Measurements from ENCODE around the gene ERCC3.
A peak's percentile ranks its signal among the peaks of the same experiment; 100 is the strongest.
"Not testable (repeated sequence)": the region's sequence is repeated elsewhere in the genome, so short reads cannot be mapped to it uniquely, and the experiment has no call there.

ERCC3 gene

DNA sequence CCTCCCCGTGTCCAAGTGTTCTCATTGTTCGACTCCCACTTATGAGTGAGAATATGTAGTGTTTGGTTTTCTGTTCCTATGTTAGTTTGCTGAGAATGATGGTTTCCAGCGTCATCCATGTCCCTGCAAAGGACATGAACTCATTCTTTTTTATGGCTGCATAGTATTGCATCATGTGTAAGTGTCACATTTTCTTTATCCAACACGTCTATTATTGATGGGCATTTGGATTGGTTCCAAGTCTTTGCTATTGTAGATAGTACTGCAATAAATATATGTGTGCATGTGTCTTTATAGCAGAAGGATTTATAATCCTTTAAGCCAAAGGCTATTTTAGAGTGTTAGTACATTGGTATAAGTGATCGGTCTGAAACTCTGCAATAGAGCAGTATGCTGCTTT lies 69.8 kb downstream of the ERCC3 start:
- H3K9me3 ChIP-seq (ENCODE audit: insufficient read depth, low read depth, low read length); H3K27ac ChIP-seq (ENCODE audit: low read length); H3K27me3 ChIP-seq (ENCODE audit: insufficient read depth, low read length); H3K4me3 ChIP-seq (ENCODE audit: low read length); H3K4me1 ChIP-seq (ENCODE audit: insufficient read depth, low read length); H3K9ac ChIP-seq (ENCODE audit: low read depth, low read length); H3K36me3 ChIP-seq (ENCODE audit: insufficient read depth, low read depth, low read length): not testable (repeated sequence)

DNA sequence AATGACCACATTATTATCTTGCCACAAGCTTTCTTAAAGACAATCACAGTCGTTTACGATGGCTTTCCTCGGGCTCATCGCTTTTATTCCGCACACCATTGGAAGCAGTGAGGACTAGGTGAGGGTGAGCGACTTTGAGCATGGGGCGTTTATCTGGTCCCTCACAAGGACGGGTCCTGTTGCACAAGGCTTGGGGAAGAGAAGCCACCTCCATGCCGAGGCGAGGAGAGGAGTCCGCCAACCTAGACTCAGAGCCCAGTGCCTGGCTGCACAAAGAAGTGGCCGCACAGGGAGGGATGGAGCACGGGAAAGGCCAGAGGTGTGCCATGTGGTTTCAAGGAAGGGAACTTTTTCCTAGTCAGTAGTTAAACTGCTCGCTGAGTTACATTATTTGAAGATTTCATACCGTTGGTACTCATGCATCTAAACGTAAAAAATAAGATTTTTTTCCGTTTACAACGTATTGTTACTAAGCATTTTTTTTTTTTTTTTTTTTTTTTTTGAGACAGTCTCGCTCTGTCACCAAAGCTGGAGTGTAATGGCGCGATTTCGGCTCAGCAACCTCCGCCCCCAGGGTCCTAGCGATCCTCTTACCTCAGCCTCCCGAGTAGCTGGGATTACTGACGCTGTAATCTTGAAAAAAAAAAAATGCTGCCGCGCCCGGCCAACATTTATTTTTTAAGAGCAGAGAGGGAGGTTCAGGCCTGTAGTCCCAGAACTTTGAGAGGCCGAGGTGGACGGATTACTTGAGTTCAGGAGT lies 73.0 kb downstream of the ERCC3 start:
- Histone ChIP-seq H3K9ac (ENCODE audit: low read depth, low read length) (peak overlapping the region; percentile 78; the same call in 1 of the 2 replicates), H3K9me3 (ENCODE audit: insufficient read depth, low read depth, low read length) (no peaks in the 10 kb centered on the region), H3K27ac (ENCODE audit: low read length) (no peak overlapping the region), H3K4me1 (ENCODE audit: insufficient read depth, low read length) (0 out of 2 replicates have a peak, but pooled peaks cover 3% of the 10 kb centered on the region), H3K4me3 (ENCODE audit: low read length) (peak overlapping the region; percentile 79), H3K36me3 (ENCODE audit: insufficient read depth, low read depth, low read length) (no peaks in the 10 kb centered on the region), H3K27me3 (ENCODE audit: insufficient read depth, low read length) (peaks cover 37% of the 10 kb centered on the region)

DNA sequence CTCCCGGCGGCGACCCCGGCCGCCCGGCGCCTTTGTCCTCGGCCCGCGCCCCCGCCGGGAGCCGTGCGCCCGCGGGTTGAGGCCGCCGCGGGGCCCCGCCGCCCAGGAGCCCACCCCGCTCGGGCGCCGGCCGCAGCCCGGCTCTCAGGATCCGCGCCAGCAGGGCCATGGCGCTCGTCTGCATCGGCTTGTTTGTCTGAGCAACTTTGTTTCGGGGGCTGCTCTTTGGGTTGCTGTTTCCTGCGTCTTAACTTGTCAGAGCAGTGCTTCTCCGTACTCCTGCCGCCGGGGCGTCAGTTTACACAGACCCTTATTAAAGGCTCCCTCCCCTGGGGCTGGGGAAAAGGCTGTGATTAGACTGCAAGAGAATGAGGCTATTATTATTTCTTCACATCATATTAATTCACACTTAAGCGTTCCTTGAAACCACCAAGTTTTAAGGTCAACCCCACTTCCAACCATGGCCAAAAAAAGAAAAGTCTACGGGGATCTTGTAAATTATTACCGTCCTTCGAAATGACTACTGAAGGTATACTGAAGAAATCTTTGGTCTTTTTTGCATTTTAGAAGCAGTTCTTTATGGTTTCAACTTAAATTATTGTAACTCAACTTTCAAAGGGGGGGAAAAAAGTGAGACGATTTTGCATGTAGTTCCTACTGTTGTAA lies 73.7 kb downstream of the ERCC3 start, which contains the start of gene CYP27C1:
CYP27C1 (minus strand) TSS at position 198 of the 666 bp plus-strand sequence; CDS start at position 169, 29 bp downstream.
- H3K9me3 ChIP-seq (ENCODE audit: insufficient read depth, low read depth, low read length) = no peaks in the 10 kb centered on the region
- peaks cover 37% of the 10 kb centered on the region for H3K27me3 ChIP-seq (ENCODE audit: insufficient read depth, low read length)
- H3K36me3 ChIP-seq (ENCODE audit: insufficient read depth, low read depth, low read length) = no peaks in the 10 kb centered on the region
- peak within 1 kb of the TSS; percentile 79 for H3K4me3 ChIP-seq (ENCODE audit: low read length)
- 0 out of 2 replicates have a peak, but pooled peaks cover 3% of the 10 kb centered on the region for H3K4me1 ChIP-seq (ENCODE audit: insufficient read depth, low read length)
- peak within 1 kb of the TSS; percentile 78; the same call in 1 of the 2 replicates for H3K9ac ChIP-seq (ENCODE audit: low read depth, low read length)
- no peak within 1 kb of the TSS for H3K27ac ChIP-seq (ENCODE audit: low read length)

DNA sequence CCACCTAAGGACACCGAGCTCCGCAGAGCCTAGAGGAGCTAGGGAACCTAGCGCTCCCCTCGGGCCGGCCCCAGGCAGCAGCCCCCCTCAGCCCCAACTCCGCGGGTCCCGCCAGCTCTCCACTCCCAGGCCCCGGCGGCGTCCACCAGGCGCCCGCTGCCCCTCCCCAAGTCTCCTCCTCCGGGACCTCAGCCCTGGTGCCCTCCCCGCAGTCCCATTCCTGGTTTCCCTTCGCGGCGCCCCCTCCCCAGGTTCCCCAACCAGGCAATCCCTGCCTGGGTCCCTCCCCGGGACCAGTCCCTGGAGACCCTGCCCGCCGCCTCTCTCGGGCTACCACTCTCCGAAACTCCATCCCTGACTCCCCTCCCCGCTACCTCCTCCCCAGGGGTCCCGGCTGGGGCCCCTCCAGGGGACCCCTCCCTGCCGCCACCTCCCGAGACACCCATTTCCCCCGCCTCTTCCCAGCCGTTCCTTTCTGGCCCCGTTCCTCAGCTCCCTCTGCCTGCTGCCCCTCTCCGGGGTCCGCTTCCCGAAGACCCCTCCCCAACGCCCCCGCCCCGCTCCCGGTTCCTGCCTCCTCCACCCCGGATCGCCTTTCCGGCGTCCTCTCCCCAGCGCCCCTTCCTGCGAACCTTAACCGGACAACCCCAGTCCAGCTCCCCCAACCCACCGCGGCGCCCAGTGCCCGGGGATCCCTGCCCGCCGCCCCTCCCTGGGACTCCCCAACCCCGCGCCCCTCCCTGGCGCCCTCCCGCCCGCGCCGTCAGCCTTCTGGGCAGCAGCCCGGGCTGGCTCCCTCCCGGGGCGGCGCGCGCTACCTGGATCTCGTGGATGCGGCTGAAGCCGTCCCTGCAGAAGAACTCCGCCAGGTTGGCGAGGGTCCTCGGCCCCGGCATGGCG lies 74.5 kb downstream of the ERCC3 start:
- Histone ChIP-seq H3K27me3 (ENCODE audit: insufficient read depth, low read length) (peaks cover 37% of the 10 kb centered on the region), H3K4me3 (ENCODE audit: low read length) (peak overlapping the region; percentile 79), H3K27ac (ENCODE audit: low read length) (no peak overlapping the region), H3K9ac (ENCODE audit: low read depth, low read length) (peak overlapping the region; percentile 72; the same call in 1 of the 2 replicates), H3K9me3 (ENCODE audit: insufficient read depth, low read depth, low read length) (no peaks in the 10 kb centered on the region), H3K36me3 (ENCODE audit: insufficient read depth, low read depth, low read length) (no peaks in the 10 kb centered on the region), H3K4me1 (ENCODE audit: insufficient read depth, low read length) (no peaks in the 10 kb centered on the region)

GRCh38 chr2:127218812-127219170 lies 75.2 kb downstream of the ERCC3 start:
- Histone ChIP-seq H3K36me3 (ENCODE audit: insufficient read depth, low read depth, low read length) (no peaks in the 10 kb centered on the region), H3K9me3 (ENCODE audit: insufficient read depth, low read depth, low read length) (no peaks in the 10 kb centered on the region), H3K9ac (ENCODE audit: low read depth, low read length) (peak overlapping the region; percentile 72; the same call in 1 of the 2 replicates), H3K4me1 (ENCODE audit: insufficient read depth, low read length) (no peaks in the 10 kb centered on the region), H3K27me3 (ENCODE audit: insufficient read depth, low read length) (peaks cover 37% of the 10 kb centered on the region), H3K27ac (ENCODE audit: low read length) (no peak overlapping the region), H3K4me3 (ENCODE audit: low read length) (peak overlapping the region; percentile 79)

DNA sequence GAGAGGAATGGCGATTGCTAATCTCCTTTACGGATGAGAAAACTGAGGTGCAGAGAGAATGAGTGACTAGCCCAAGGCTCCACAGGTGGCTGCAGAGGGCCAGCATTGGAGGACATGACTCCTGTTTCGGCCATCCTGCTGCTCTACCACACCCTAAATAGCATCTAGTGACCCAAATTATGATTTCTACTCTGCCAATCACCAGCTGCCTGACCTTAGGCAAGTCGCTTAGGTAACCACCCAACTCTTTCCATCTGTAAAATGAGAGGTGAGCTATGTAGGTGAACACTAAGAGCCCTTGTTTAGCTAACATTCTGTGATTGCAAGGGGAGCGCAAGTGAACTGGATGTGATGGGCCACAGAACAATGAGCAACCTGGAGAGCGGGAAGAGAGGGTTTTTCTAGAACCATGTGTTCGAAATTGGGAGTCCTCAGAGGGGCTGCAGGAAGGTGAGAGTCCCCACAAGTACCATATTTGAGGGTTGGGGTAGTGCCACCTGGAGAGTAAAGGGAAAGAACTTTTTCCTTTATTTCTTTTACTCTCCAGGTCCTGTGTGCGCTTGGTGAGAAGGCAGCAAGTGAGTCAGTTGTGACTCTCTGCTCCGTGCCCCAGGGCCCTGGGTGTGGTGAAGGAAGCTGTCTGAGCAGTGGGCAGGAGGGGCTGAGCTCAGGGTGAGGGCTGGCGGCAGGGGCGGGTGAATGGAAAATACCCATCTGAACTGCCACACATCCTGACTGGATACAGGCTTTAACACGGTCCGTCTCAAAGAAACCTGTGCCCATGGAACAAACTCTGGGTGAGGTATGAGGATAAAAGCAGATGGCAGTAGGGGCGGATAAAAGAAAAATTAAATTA lies 76.2 kb downstream of the ERCC3 start:
- Histone ChIP-seq H3K9ac (ENCODE audit: low read depth, low read length) (no peak overlapping the region), H3K36me3 (ENCODE audit: insufficient read depth, low read depth, low read length) (no peaks in the 10 kb centered on the region), H3K4me1 (ENCODE audit: insufficient read depth, low read length) (no peaks in the 10 kb centered on the region), H3K4me3 (ENCODE audit: low read length) (peak overlapping the region; percentile 79; the same call in 1 of the 2 replicates), H3K9me3 (ENCODE audit: insufficient read depth, low read depth, low read length) (no peaks in the 10 kb centered on the region), H3K27me3 (ENCODE audit: insufficient read depth, low read length) (peaks cover 37% of the 10 kb centered on the region), H3K27ac (ENCODE audit: low read length) (no peak overlapping the region)

DNA sequence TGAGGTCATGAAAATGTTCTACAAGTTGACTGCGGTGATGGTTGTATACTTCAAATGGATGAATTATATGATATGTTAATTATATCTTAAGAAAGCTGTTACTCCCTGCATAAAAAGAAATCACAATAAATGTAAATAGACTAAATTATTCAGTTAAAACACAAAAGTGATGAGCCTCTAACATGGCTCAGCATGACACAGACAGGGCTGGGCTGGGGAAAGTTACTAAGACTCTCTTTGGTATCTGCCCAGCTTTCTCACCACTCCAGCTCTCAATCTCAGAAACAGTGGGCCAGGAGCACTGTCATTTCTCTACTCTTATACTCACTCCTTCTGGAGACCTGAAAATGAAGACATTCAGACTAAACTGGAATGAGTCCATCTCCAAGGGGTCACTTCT lies 77.4 kb downstream of the ERCC3 start:
- Histone ChIP-seq H3K27ac (ENCODE audit: low read length) (no peak overlapping the region), H3K27me3 (ENCODE audit: insufficient read depth, low read length) (peaks cover 37% of the 10 kb centered on the region), H3K4me1 (ENCODE audit: insufficient read depth, low read length) (no peaks in the 10 kb centered on the region), H3K4me3 (ENCODE audit: low read length) (no peak overlapping the region), H3K9me3 (ENCODE audit: insufficient read depth, low read depth, low read length) (no peaks in the 10 kb centered on the region), H3K9ac (ENCODE audit: low read depth, low read length) (no peak overlapping the region), H3K36me3 (ENCODE audit: insufficient read depth, low read depth, low read length) (no peaks in the 10 kb centered on the region)

DNA sequence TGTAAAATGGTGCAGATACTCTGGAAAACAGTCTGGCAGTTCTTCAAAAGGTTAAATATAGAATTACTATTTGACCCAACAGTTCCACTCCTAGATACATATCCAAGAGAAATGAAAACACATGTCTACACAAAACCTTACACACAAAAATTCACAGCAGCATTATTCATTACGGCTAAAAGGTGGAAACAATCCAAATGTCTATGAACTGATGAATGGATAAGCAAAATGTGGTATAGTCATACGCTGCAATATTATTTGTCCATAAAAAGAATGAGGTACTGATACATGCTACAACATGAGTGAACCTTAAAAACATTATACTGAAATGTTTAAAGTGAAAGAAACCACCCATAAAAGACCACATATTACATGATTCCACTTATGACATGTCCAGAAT lies 77.8 kb downstream of the ERCC3 start:
- peaks cover 37% of the 10 kb centered on the region for H3K27me3 ChIP-seq (ENCODE audit: insufficient read depth, low read length)
- no peak overlapping the region for H3K9ac ChIP-seq (ENCODE audit: low read depth, low read length)
- H3K9me3 ChIP-seq (ENCODE audit: insufficient read depth, low read depth, low read length) = no peaks in the 10 kb centered on the region
- no peak overlapping the region for H3K27ac ChIP-seq (ENCODE audit: low read length)
- no peaks in the 10 kb centered on the region for H3K36me3 ChIP-seq (ENCODE audit: insufficient read depth, low read depth, low read length)
- H3K4me3 ChIP-seq (ENCODE audit: low read length) = no peak overlapping the region
- no peaks in the 10 kb centered on the region; the same call in 1 of the 2 replicates for H3K4me1 ChIP-seq (ENCODE audit: insufficient read depth, low read length)

DNA sequence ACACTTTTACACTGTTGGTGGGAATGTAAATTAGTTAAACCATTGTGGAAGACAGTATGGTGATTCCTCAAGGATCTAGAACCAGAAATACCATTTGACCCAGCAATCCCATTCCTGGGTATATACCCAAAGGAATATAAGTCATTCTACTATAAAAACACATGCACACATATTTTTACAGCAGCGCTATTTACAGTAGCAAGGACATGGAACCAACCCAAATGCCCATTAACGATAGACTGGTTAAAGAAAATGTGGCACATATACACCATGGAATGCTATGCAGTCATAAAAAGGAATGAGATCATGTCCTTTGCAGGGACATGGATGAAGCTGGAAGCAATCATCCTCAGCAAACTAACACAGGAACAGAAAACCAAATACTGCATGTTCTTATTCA lies 79.7 kb downstream of the ERCC3 start:
- not testable (repeated sequence) for H3K4me3 ChIP-seq (ENCODE audit: low read length); H3K27ac ChIP-seq (ENCODE audit: low read length); H3K36me3 ChIP-seq (ENCODE audit: insufficient read depth, low read depth, low read length); H3K9ac ChIP-seq (ENCODE audit: low read depth, low read length); H3K9me3 ChIP-seq (ENCODE audit: insufficient read depth, low read depth, low read length); H3K4me1 ChIP-seq (ENCODE audit: insufficient read depth, low read length)
- peaks cover 28% of the 10 kb centered on the region for H3K27me3 ChIP-seq (ENCODE audit: insufficient read depth, low read length)

DNA sequence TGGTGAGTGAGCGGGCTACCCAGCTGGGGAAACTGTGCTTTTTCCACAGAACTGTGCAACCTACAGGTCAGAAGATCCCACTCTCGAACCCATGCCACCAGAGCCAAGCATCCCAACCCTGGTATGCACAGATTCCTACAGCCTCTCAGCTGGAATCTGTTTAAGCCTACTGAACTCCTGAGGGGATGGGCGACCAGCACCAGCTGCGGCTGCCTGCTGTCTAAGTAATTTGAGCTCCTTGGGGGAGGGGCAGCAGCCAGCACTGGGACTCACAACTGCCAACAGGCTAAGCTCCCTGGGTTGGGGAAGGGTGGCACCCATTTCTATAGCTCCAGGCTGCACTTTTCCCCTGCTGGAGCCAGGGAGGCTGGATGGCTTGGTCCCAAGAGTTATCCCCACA lies 85.6 kb downstream of the ERCC3 start:
- Histone ChIP-seq H3K4me1 (ENCODE audit: insufficient read depth, low read length) (peaks cover 15% of the 10 kb centered on the region; the same call in 1 of the 2 replicates), H3K9me3 (ENCODE audit: insufficient read depth, low read depth, low read length) (no peaks in the 10 kb centered on the region), H3K27me3 (ENCODE audit: insufficient read depth, low read length) (no peaks in the 10 kb centered on the region), H3K27ac (ENCODE audit: low read length) (no peak overlapping the region), H3K9ac (ENCODE audit: low read depth, low read length) (peak overlapping the region; percentile 39; the same call in 1 of the 2 replicates), H3K36me3 (ENCODE audit: insufficient read depth, low read depth, low read length) (no peaks in the 10 kb centered on the region), H3K4me3 (ENCODE audit: low read length) (peak overlapping the region; percentile 44; the same call in 1 of the 2 replicates)

Measured in iPS-20b (cell line).